ENCODE measurements around the gene WWOX. TPM values are rescaled to one million over a fixed set of nuclear protein-coding genes. Genes with fewer than 3 reads are reported as not detected.

WWOX gene
- total RNA-seq, 1 experiment from 2014 or later, result 15.6 TPM

DNA sequence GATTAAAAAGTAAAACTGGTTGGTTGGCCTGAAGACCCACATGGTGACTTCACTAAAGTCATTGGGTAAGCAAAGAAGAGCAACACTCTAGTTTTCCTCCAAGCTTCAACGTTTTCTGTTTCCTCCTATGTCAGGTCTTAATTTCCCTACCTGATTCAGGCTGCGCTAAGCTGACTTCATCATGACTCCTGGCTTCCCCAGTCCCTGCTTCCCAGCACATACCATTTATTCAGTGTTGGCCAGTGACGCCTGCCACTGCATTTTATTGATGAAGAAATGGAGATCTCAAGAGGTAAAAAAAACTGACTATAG, 645.3 kb downstream of the WWOX start:
- Mint-ChIP-seq H3K4me1 (peaks cover 14 to 20% of the 10 kb centered on the region in 2 experiments), H3K27ac (no peak overlapping the region)

More for the DNA sequence above, 645.3 kb downstream of the WWOX start:
- no peaks in the 10 kb centered on the region for H3K36me3 Mint-ChIP-seq (ENCODE audit: insufficient read depth in 1 of 3, low read depth in 3 of 3)
- Histone ChIP-seq H4K91ac (ENCODE audit: insufficient read length, low read depth, low read length) (no peak overlapping the region), H3K79me2 (ENCODE audit: insufficient read depth, low read length) (no peaks in the 10 kb centered on the region), H3K4me1 (ENCODE audit: insufficient read depth, low read length) (0 out of 2 replicates have a peak, but pooled peaks cover 3% of the 10 kb centered on the region), H3K4ac (ENCODE audit: low read depth, low read length) (no peak overlapping the region), H2AFZ (ENCODE audit: low read length) (no peak overlapping the region), H3K27ac (ENCODE audit: insufficient read length, low read depth, low read length) (no peak overlapping the region), H2BK20ac (ENCODE audit: low read depth, low read length, poor library complexity, severe bottlenecking) (no peak overlapping the region), H3K9me3 (ENCODE audit: control insufficient read depth, low read depth, low read length) (no peaks in the 10 kb centered on the region), H2AK5ac (ENCODE audit: insufficient read length, low read length) (no peak overlapping the region), H3K18ac (ENCODE audit: insufficient read length, low read depth, low read length) (no peak overlapping the region), H2BK12ac (ENCODE audit: insufficient read length, low read depth, low read length) (no peak overlapping the region), H3K9ac (ENCODE audit: extremely low read depth, insufficient read length, low read length) (no peak overlapping the region), H3K27me3 (ENCODE audit: insufficient read depth, low read length) (no peaks in the 10 kb centered on the region), H4K8ac (replicated peaks; ENCODE audit: insufficient read length, low read depth, low read length) (no peak overlapping the region), H4K20me1 (ENCODE audit: control insufficient read depth, insufficient read depth, insufficient read length) (no peaks in the 10 kb centered on the region), H3K23ac (ENCODE audit: insufficient read length, low read depth, low read length) (no peak overlapping the region), H3T11ph (ENCODE audit: low read length) (no peak overlapping the region), H2BK120ac (ENCODE audit: low read depth, low read length, poor library complexity, severe bottlenecking) (no peak overlapping the region), H3K23me2 (ENCODE audit: insufficient read length, low read depth, low read length, poor library complexity, severe bottlenecking) (no peaks in the 10 kb centered on the region), H3K4me2 (ENCODE audit: insufficient read depth, insufficient read length, low read length) (no peak overlapping the region), H3K79me1 (ENCODE audit: insufficient read depth, low read depth, low read length, poor library complexity, severe bottlenecking) (no peaks in the 10 kb centered on the region), H2BK15ac (ENCODE audit: low read depth, low read length) (no peak overlapping the region), H3K14ac (ENCODE audit: insufficient read depth, low read length) (no peak overlapping the region), H4K5ac (ENCODE audit: insufficient read length, low read depth, low read length) (no peak overlapping the region), H2BK5ac (ENCODE audit: insufficient read length, low read length) (no peak overlapping the region), H3K56ac (ENCODE audit: insufficient read length, low read depth, low read length) (no peak overlapping the region)
- DNase-seq, result no peak
- no peaks in the 10 kb centered on the region for H3K9me3 Mint-ChIP-seq
- no CpG with 5 or more reads among the region's 3 CpGs for WGBS (ENCODE audit: extremely low coverage, insufficient read length, low lambda C conversion rate)
- TF ChIP-seq, protein P1, sequence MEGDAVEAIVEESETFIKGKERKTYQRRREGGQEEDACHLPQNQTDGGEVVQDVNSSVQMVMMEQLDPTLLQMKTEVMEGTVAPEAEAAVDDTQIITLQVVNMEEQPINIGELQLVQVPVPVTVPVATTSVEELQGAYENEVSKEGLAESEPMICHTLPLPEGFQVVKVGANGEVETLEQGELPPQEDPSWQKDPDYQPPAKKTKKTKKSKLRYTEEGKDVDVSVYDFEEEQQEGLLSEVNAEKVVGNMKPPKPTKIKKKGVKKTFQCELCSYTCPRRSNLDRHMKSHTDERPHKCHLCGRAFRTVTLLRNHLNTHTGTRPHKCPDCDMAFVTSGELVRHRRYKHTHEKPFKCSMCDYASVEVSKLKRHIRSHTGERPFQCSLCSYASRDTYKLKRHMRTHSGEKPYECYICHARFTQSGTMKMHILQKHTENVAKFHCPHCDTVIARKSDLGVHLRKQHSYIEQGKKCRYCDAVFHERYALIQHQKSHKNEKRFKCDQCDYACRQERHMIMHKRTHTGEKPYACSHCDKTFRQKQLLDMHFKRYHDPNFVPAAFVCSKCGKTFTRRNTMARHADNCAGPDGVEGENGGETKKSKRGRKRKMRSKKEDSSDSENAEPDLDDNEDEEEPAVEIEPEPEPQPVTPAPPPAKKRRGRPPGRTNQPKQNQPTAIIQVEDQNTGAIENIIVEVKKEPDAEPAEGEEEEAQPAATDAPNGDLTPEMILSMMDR (conservative IDR thresholded peaks at IDR 0.05), result no peak
- H3K4me3 Mint-ChIP-seq, result no peak overlapping the region
- H3K27me3 Mint-ChIP-seq (ENCODE audit: low read depth), result no peaks in the 10 kb centered on the region
